Keratinocyte (primary cell): ENCODE measurements around the gene RHD. TPM values are rescaled to one million over a fixed set of nuclear protein-coding genes. Genes with fewer than 3 reads are reported as not detected.

ENCODE experiments used
- polyA plus RNA-seq, 5 experiments: library from polyadenylated mRNA; depleted of rRNA in 3 of 5; stranded (reverse) in 3 of 5; stranded (forward) in 1 of 5; unstranded in 1 of 5; fragments of >200 nt; gene quantifications; 1 replicate in 1 of 5; 2 replicates in 3 of 5; 3 replicates in 1 of 5; pipeline versions ENCODE4 v1.2.1 to v1.2.3, GENCODE V29; 2011 to 2012; ENCODE audit warnings: missing spikeins in 2 of 5, low read depth in 1 of 5, low replicate concordance in 1 of 5

Gene RHD
- polyA plus RNA-seq, 1 donor (not counting 4 experiments of a cell fraction or from before 2014, with no cell fraction given): not detected

Other genes with a start within 250 kb of the RHD start
- gene SYF2, start 40.0 kb upstream of the RHD start, polyA plus RNA-seq: 19.3 to 31.8 TPM (median 20.6 TPM) in 3 replicates
- 23.4 to 71.2 TPM (median 47.6 TPM) in 3 replicates for gene RSRP1, start 25.1 kb upstream of the RHD start, polyA plus RNA-seq
- gene TMEM50A, start 65.8 kb downstream of the RHD start, polyA plus RNA-seq: 113 to 166 TPM (median 114 TPM) in 3 replicates
- gene RHCE, start 148.3 kb downstream of the RHD start, polyA plus RNA-seq: 0.08 to 0.20 TPM (median 0.09 TPM) in 3 replicates
- 6.0 to 10.8 TPM (median 8.1 TPM) in 3 replicates for gene MACO1, start 158.4 kb downstream of the RHD start, polyA plus RNA-seq